Measurements from ENCODE around the gene MARCHF10. TPM values are rescaled to one million over a fixed set of nuclear protein-coding genes. Genes with fewer than 3 reads are reported as not detected.

Gene MARCHF10
- total RNA-seq, 2 experiments from 2014 or later, result 0.08 to 0.14 TPM

- no peak overlapping the region for H3K27ac Mint-ChIP-seq
- H3K27me3 Mint-ChIP-seq, result peaks cover 15% of the 10 kb centered on the region
- no peak overlapping the region for H3K4me3 Mint-ChIP-seq
- POLR2A ChIA-PET, result no interaction called here
- no peaks in the 10 kb centered on the region for H3K9me3 Mint-ChIP-seq
- ATAC-seq (ENCODE audit: low read depth) (no peak), DNase-seq (no peak)
- no peaks in the 10 kb centered on the region for H3K36me3 Mint-ChIP-seq
- H3K4me1 Mint-ChIP-seq, result no peaks in the 10 kb centered on the region
Measured at GRCh38 chr17:62765351-62765750, 42.8 kb downstream of the MARCHF10 start.

- H3K27me3 Mint-ChIP-seq, result peaks cover 22% of the 10 kb centered on the region
- no peaks in the 10 kb centered on the region for H3K36me3 Mint-ChIP-seq
- DNase-seq (no peak), ATAC-seq (ENCODE audit: low read depth) (no peak)
- H3K4me3 Mint-ChIP-seq, result no peak overlapping the region
- no peak overlapping the region for H3K27ac Mint-ChIP-seq
- POLR2A ChIA-PET, result no interaction called here
- H3K4me1 Mint-ChIP-seq, result no peaks in the 10 kb centered on the region
- H3K9me3 Mint-ChIP-seq, result no peaks in the 10 kb centered on the region
Measured at GRCh38 chr17:62763891-62764600, 44.1 kb downstream of the MARCHF10 start.

GRCh38 chr17:62761884-62762283 lies 46.2 kb downstream of the MARCHF10 start:
- Mint-ChIP-seq H3K4me3 (no peak overlapping the region), H3K27ac (no peak overlapping the region), H3K9me3 (no peaks in the 10 kb centered on the region), H3K36me3 (no peaks in the 10 kb centered on the region), H3K4me1 (no peaks in the 10 kb centered on the region), H3K27me3 (peaks cover 18% of the 10 kb centered on the region)
- POLR2A ChIA-PET, result no interaction called here
- ATAC-seq (ENCODE audit: low read depth) (no peak), DNase-seq (no peak)

GRCh38 chr17:62760945-62761267 lies 47.2 kb downstream of the MARCHF10 start:
- Mint-ChIP-seq H3K27me3 (peaks cover 13% of the 10 kb centered on the region), H3K9me3 (no peaks in the 10 kb centered on the region), H3K36me3 (no peaks in the 10 kb centered on the region), H3K27ac (no peak overlapping the region), H3K4me3 (no peak overlapping the region), H3K4me1 (no peaks in the 10 kb centered on the region)
- no peak for ATAC-seq (ENCODE audit: low read depth)
- DNase-seq, result no peak
- POLR2A ChIA-PET, result no interaction called here

GRCh38 chr17:62760059-62760944 lies 47.8 kb downstream of the MARCHF10 start:
- H3K4me3 Mint-ChIP-seq, result no peak overlapping the region
- POLR2A ChIA-PET, result no interaction called here
- H3K27ac Mint-ChIP-seq, result no peak overlapping the region
- H3K36me3 Mint-ChIP-seq, result no peaks in the 10 kb centered on the region
- H3K9me3 Mint-ChIP-seq, result no peaks in the 10 kb centered on the region
- ATAC-seq (ENCODE audit: low read depth) (no peak), DNase-seq (no peak)
- no peaks in the 10 kb centered on the region for H3K4me1 Mint-ChIP-seq
- peaks cover 13% of the 10 kb centered on the region for H3K27me3 Mint-ChIP-seq

- no peaks in the 10 kb centered on the region for H3K4me1 Mint-ChIP-seq
- no peaks in the 10 kb centered on the region for H3K36me3 Mint-ChIP-seq
- no peak overlapping the region for H3K4me3 Mint-ChIP-seq
- no peaks in the 10 kb centered on the region for H3K9me3 Mint-ChIP-seq
- no peak for ATAC-seq (ENCODE audit: low read depth)
- H3K27ac Mint-ChIP-seq, result no peak overlapping the region
- POLR2A ChIA-PET, result no interaction called here
- no peak for DNase-seq
- peaks cover 10% of the 10 kb centered on the region for H3K27me3 Mint-ChIP-seq
Measured at GRCh38 chr17:62757500-62757951, 50.6 kb downstream of the MARCHF10 start.

- Mint-ChIP-seq H3K4me3 (no peak overlapping the region), H3K4me1 (no peaks in the 10 kb centered on the region), H3K27ac (no peak overlapping the region), H3K9me3 (no peaks in the 10 kb centered on the region), H3K27me3 (peaks cover 10% of the 10 kb centered on the region), H3K36me3 (no peaks in the 10 kb centered on the region)
- POLR2A ChIA-PET, result no interaction called here
- DNase-seq (no peak), ATAC-seq (ENCODE audit: low read depth) (no peak)
Measured at GRCh38 chr17:62756198-62756597, 51.9 kb downstream of the MARCHF10 start.

GRCh38 chr17:62755141-62755851 lies 52.8 kb downstream of the MARCHF10 start:
- Mint-ChIP-seq H3K4me3 (no peak overlapping the region), H3K4me1 (no peaks in the 10 kb centered on the region), H3K27ac (no peak overlapping the region), H3K27me3 (peaks cover 7% of the 10 kb centered on the region), H3K36me3 (no peaks in the 10 kb centered on the region), H3K9me3 (no peaks in the 10 kb centered on the region)
- DNase-seq (no peak), ATAC-seq (ENCODE audit: low read depth) (no peak)
- POLR2A ChIA-PET, result no interaction called here

GRCh38 chr17:62754631-62755030 lies 53.5 kb downstream of the MARCHF10 start:
- ATAC-seq (ENCODE audit: low read depth) (no peak), DNase-seq (no peak)
- H3K4me3 Mint-ChIP-seq, result no peak overlapping the region
- POLR2A ChIA-PET, result no interaction called here
- H3K27me3 Mint-ChIP-seq, result peaks cover 2% of the 10 kb centered on the region
- no peak overlapping the region for H3K27ac Mint-ChIP-seq
- no peaks in the 10 kb centered on the region for H3K9me3 Mint-ChIP-seq
- H3K36me3 Mint-ChIP-seq, result no peaks in the 10 kb centered on the region
- H3K4me1 Mint-ChIP-seq, result no peaks in the 10 kb centered on the region

- no peaks in the 10 kb centered on the region for H3K4me1 Mint-ChIP-seq
- no peak overlapping the region for H3K4me3 Mint-ChIP-seq
- no peak overlapping the region for H3K27ac Mint-ChIP-seq
- DNase-seq (no peak), ATAC-seq (ENCODE audit: low read depth) (no peak)
- no peaks in the 10 kb centered on the region for H3K27me3 Mint-ChIP-seq
- H3K36me3 Mint-ChIP-seq, result no peaks in the 10 kb centered on the region
- POLR2A ChIA-PET, result no interaction called here
- H3K9me3 Mint-ChIP-seq, result no peaks in the 10 kb centered on the region
Measured at GRCh38 chr17:62753562-62753961, 54.6 kb downstream of the MARCHF10 start.

- ATAC-seq (ENCODE audit: low read depth) (no peak), DNase-seq (no peak)
- H3K9me3 Mint-ChIP-seq, result no peaks in the 10 kb centered on the region
- no peak overlapping the region for H3K4me3 Mint-ChIP-seq
- no peaks in the 10 kb centered on the region for H3K36me3 Mint-ChIP-seq
- no peaks in the 10 kb centered on the region for H3K4me1 Mint-ChIP-seq
- no peak overlapping the region for H3K27ac Mint-ChIP-seq
- peaks cover 3% of the 10 kb centered on the region for H3K27me3 Mint-ChIP-seq
- POLR2A ChIA-PET, result no interaction called here
Measured at GRCh38 chr17:62751060-62751691, 56.9 kb downstream of the MARCHF10 start.

- no peak for DNase-seq
- POLR2A ChIA-PET, result no interaction called here
- no peaks in the 10 kb centered on the region for H3K9me3 Mint-ChIP-seq
Measured at GRCh38 chr17:62750631-62751051, 57.5 kb downstream of the MARCHF10 start.

GRCh38 chr17:62749926-62750325 lies 58.2 kb downstream of the MARCHF10 start:
- POLR2A ChIA-PET, result no interaction called here
- Mint-ChIP-seq H3K9me3 (no peaks in the 10 kb centered on the region), H3K27me3 (peaks cover 5% of the 10 kb centered on the region), H3K4me3 (no peak overlapping the region), H3K4me1 (no peaks in the 10 kb centered on the region), H3K36me3 (no peaks in the 10 kb centered on the region), H3K27ac (no peak overlapping the region)
- DNase-seq (no peak), ATAC-seq (ENCODE audit: low read depth) (no peak)

More at GRCh38 chr17:62750631-62751051, 57.5 kb downstream of the MARCHF10 start:
- no peak overlapping the region for H3K27ac Mint-ChIP-seq
- H3K27me3 Mint-ChIP-seq, result peaks cover 5% of the 10 kb centered on the region
- H3K4me3 Mint-ChIP-seq, result no peak overlapping the region
- no peak for ATAC-seq (ENCODE audit: low read depth)
- H3K36me3 Mint-ChIP-seq, result no peaks in the 10 kb centered on the region
- no peaks in the 10 kb centered on the region for H3K4me1 Mint-ChIP-seq

Data from activated naive CD8-positive, alpha-beta T cell treated with anti-CD3 and anti-CD28 coated beads, Interleukin-2, amount 10 ng/mL, durations not matched to agents 7 days and 5 days (primary cell).